Mesendoderm (in vitro differentiated cells): ENCODE measurements around the gene ANGPT4.
A peak's percentile ranks its signal among the peaks of the same experiment; 100 is the strongest.

Source experiments
- DNase-seq: peaks from one replicate; pipeline ENCODE4 v3.0.0; 2013
- H2AK5ac ChIP-seq: 2 replicates; pipeline ENCODE4 v1.6.1; 2013; ENCODE audit warnings: low read length, inconsistent platforms
- H2BK120ac ChIP-seq: 2 replicates; pipeline ENCODE4 v1.6.1; 2013; ENCODE audit warnings: low read depth, mild to moderate bottlenecking, low read length, moderate library complexity, mixed read lengths
- H2BK15ac ChIP-seq: replicated peaks from 2 replicates; pipeline ENCODE4 v1.6.1; 2013; ENCODE audit warnings: low read depth, mild to moderate bottlenecking, moderate library complexity
- H2BK5ac ChIP-seq: 2 replicates; pipeline ENCODE4 v1.6.1; 2013; ENCODE audit warnings: low read length, inconsistent platforms
- H3K18ac ChIP-seq: 2 replicates; pipeline ENCODE4 v1.6.1; 2013; ENCODE audit warnings: mild to moderate bottlenecking, low read length, mixed read lengths
- H3K23ac ChIP-seq: one replicate; pipeline ENCODE4 v1.6.1; 2013; ENCODE audit warnings: low read length
- H3K27ac ChIP-seq: 2 replicates; pipeline ENCODE4 v1.5.1; 2013; ENCODE audit warnings: low read depth, mild to moderate bottlenecking, inconsistent platforms, low read length, moderate library complexity
- H3K27me3 ChIP-seq: 2 replicates; pipeline ENCODE4 v1.6.1; 2013; ENCODE audit warnings: low read length, control low read depth, mild to moderate bottlenecking, inconsistent platforms; ENCODE audit not compliant: insufficient read depth, poor library complexity
- H3K36me3 ChIP-seq: 2 replicates; pipeline ENCODE4 v1.6.1; 2013; ENCODE audit warnings: low read length, inconsistent platforms; ENCODE audit not compliant: control insufficient read depth, insufficient read depth
- H3K4ac ChIP-seq: one replicate; pipeline ENCODE4 v1.6.1; 2013; ENCODE audit warnings: low read depth, mild to moderate bottlenecking, low read length, moderate library complexity
- H3K4me1 ChIP-seq: 2 replicates; pipeline ENCODE4 v1.6.1; 2013; ENCODE audit warnings: low read depth, low read length, inconsistent platforms; ENCODE audit not compliant: control insufficient read depth
- H3K4me2 ChIP-seq: 2 replicates; pipeline ENCODE4 v1.6.1; 2013; ENCODE audit warnings: low read length
- H3K4me3 ChIP-seq: 2 replicates; pipeline ENCODE4 v1.5.1; 2013; ENCODE audit warnings: mild to moderate bottlenecking, low read length
- H3K56ac ChIP-seq: one replicate; pipeline ENCODE4 v1.6.1; 2013; ENCODE audit warnings: low read length
- H3K79me1 ChIP-seq: 2 replicates; pipeline ENCODE4 v1.6.1; 2013; ENCODE audit warnings: low read length, inconsistent platforms
- H3K79me2 ChIP-seq: 2 replicates; pipeline ENCODE4 v1.6.1; 2013; ENCODE audit warnings: mild to moderate bottlenecking, low read length; ENCODE audit not compliant: control insufficient read depth, insufficient read depth
- H3K9ac ChIP-seq: 2 replicates; pipeline ENCODE4 v1.6.1; 2013; ENCODE audit warnings: low read length, inconsistent platforms
- H4K5ac ChIP-seq: one replicate; pipeline ENCODE4 v1.6.1; 2013; ENCODE audit warnings: low read length
- H4K8ac ChIP-seq: one replicate; pipeline ENCODE4 v1.6.1; 2013; ENCODE audit warnings: low read depth, mild to moderate bottlenecking, control low read depth, low read length, moderate library complexity
- WGBS: extraction: QIAGEN DNeasy Blood & Tissue Kit; methylation state at CpG from one replicate; pipeline ENCODE4 v1.1.7; 2013; ENCODE audit warnings: low lambda C conversion rate, missing lambda C conversion rate; ENCODE audit not compliant: insufficient coverage; ENCODE audit errors: extremely low coverage; 5-methylcytosine and 5-hydroxymethylcytosine counted together

ANGPT4 gene

GRCh38 chr20:858011-858410 lies 58.1 kb downstream of the ANGPT4 start:
- no peak overlapping the region for H3K4ac ChIP-seq
- no CpG with 5 or more reads among the region's 6 CpGs for WGBS
- H3K4me2 ChIP-seq: no peak overlapping the region
- H3K79me2 ChIP-seq: no peaks in the 10 kb centered on the region
- H3K4me1 ChIP-seq: no peaks in the 10 kb centered on the region
- no peaks in the 10 kb centered on the region for H3K36me3 ChIP-seq
- H3K79me1 ChIP-seq: no peaks in the 10 kb centered on the region
- H3K23ac ChIP-seq: no peak overlapping the region
- no peak overlapping the region for H2BK15ac ChIP-seq
- H2BK5ac ChIP-seq: no peak overlapping the region
- no peak overlapping the region for H2AK5ac ChIP-seq
- H3K9ac ChIP-seq: no peak overlapping the region
- no peak overlapping the region for H4K5ac ChIP-seq
- H3K56ac ChIP-seq: no peak overlapping the region
- H4K8ac ChIP-seq: no peak overlapping the region
- H3K27ac ChIP-seq: no peak overlapping the region
- DNase-seq: no peak
- H3K4me3 ChIP-seq: no peak overlapping the region
- no peak overlapping the region for H2BK120ac ChIP-seq
- H3K18ac ChIP-seq: no peak overlapping the region
- no peaks in the 10 kb centered on the region for H3K27me3 ChIP-seq

- peak; percentile 67 for DNase-seq
- Histone ChIP-seq H2BK5ac (no peak overlapping the region), H4K5ac (no peak overlapping the region), H2BK120ac (no peak overlapping the region), H3K27ac (no peak overlapping the region), H3K36me3 (no peaks in the 10 kb centered on the region), H2BK15ac (no peak overlapping the region), H3K79me1 (no peaks in the 10 kb centered on the region), H3K56ac (no peak overlapping the region), H2AK5ac (no peak overlapping the region), H3K27me3 (no peaks in the 10 kb centered on the region), H3K23ac (no peak overlapping the region), H3K4ac (no peak overlapping the region), H3K4me1 (no peaks in the 10 kb centered on the region), H3K79me2 (no peaks in the 10 kb centered on the region), H3K9ac (no peak overlapping the region), H3K18ac (no peak overlapping the region), H3K4me3 (no peak overlapping the region), H4K8ac (no peak overlapping the region), H3K4me2 (no peak overlapping the region)
- no CpG with 5 or more reads among the region's 12 CpGs for WGBS
Measured at GRCh38 chr20:856361-856775, 59.8 kb downstream of the ANGPT4 start.

GRCh38 chr20:855466-856360 lies 60.4 kb downstream of the ANGPT4 start:
- no peak overlapping the region for H3K56ac ChIP-seq
- no peak overlapping the region for H3K9ac ChIP-seq
- no peaks in the 10 kb centered on the region for H3K4me1 ChIP-seq
- no peak overlapping the region for H4K8ac ChIP-seq
- H3K79me2 ChIP-seq: no peaks in the 10 kb centered on the region
- no peak overlapping the region for H4K5ac ChIP-seq
- H3K4me2 ChIP-seq: no peak overlapping the region
- H3K36me3 ChIP-seq: no peaks in the 10 kb centered on the region
- H2BK120ac ChIP-seq: no peak overlapping the region
- no peak overlapping the region for H2AK5ac ChIP-seq
- H3K18ac ChIP-seq: no peak overlapping the region
- no peak overlapping the region for H3K4ac ChIP-seq
- H2BK5ac ChIP-seq: no peak overlapping the region
- H3K4me3 ChIP-seq: no peak overlapping the region
- H2BK15ac ChIP-seq: no peak overlapping the region
- H3K27ac ChIP-seq: no peak overlapping the region
- no peak for DNase-seq
- no peak overlapping the region for H3K23ac ChIP-seq
- no peaks in the 10 kb centered on the region for H3K27me3 ChIP-seq
- no peaks in the 10 kb centered on the region for H3K79me1 ChIP-seq
- no CpG with 5 or more reads among the region's 11 CpGs for WGBS

DNA sequence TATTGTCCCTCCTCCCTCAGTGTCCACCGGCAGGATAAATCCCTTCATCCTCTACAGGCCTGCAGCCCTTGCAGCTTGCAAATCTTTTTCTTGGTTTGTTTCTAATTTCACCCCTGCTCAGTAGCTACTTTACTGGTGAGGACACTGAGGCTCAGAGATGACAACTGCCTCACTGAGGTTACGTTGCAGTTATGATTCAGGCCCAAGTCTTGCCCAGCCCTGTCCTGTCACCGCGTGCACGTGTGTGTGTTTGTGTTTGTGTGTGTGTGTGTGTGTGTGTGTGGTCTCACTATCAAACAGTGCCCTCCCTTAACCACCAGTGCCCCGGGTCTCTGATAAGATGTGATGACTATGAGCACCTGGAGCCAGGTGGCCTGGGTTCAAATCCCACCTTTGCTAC lies 61.5 kb downstream of the ANGPT4 start:
- WGBS: no CpG with 5 or more reads among the region's 6 CpGs
- Histone ChIP-seq H4K8ac (no peak overlapping the region), H4K5ac (no peak overlapping the region), H3K36me3 (no peaks in the 10 kb centered on the region), H3K27me3 (no peaks in the 10 kb centered on the region), H3K18ac (no peak overlapping the region), H3K9ac (no peak overlapping the region), H3K79me2 (no peaks in the 10 kb centered on the region), H3K4me3 (no peak overlapping the region), H3K4ac (no peak overlapping the region), H2BK15ac (no peak overlapping the region), H3K27ac (no peak overlapping the region), H3K4me2 (no peak overlapping the region), H3K23ac (no peak overlapping the region), H2BK5ac (no peak overlapping the region), H3K56ac (no peak overlapping the region), H3K4me1 (no peaks in the 10 kb centered on the region), H2BK120ac (no peak overlapping the region), H2AK5ac (no peak overlapping the region), H3K79me1 (no peaks in the 10 kb centered on the region)
- no peak for DNase-seq

- H3K4me2 ChIP-seq: no peak overlapping the region
Measured at GRCh38 chr20:853406-853996, 62.6 kb downstream of the ANGPT4 start.

More at GRCh38 chr20:853406-853996, 62.6 kb downstream of the ANGPT4 start:
- Histone ChIP-seq H3K36me3 (no peaks in the 10 kb centered on the region), H3K4me1 (no peaks in the 10 kb centered on the region), H3K23ac (no peak overlapping the region), H4K5ac (no peak overlapping the region), H3K27ac (no peak overlapping the region), H2BK120ac (no peak overlapping the region), H2AK5ac (no peak overlapping the region), H4K8ac (no peak overlapping the region), H3K79me1 (no peaks in the 10 kb centered on the region), H3K4me3 (no peak overlapping the region), H3K4ac (no peak overlapping the region), H3K18ac (no peak overlapping the region), H3K9ac (no peak overlapping the region), H2BK15ac (no peak overlapping the region), H3K79me2 (no peaks in the 10 kb centered on the region), H3K27me3 (no peaks in the 10 kb centered on the region), H2BK5ac (no peak overlapping the region), H3K56ac (no peak overlapping the region)
- no peak for DNase-seq
- no CpG with 5 or more reads among the region's 4 CpGs for WGBS
